ENCODE results near the gene THRSP. TPM values are rescaled to one million over a fixed set of nuclear protein-coding genes. Genes with fewer than 3 reads are reported as not detected.
"Not testable (repeated sequence)": the region's sequence is repeated elsewhere in the genome, so short reads cannot be mapped to it uniquely, and the experiment has no call there.

Gene THRSP
- total and polyA plus RNA-seq, 2 experiments from 2014 or later = not detected

DNA sequence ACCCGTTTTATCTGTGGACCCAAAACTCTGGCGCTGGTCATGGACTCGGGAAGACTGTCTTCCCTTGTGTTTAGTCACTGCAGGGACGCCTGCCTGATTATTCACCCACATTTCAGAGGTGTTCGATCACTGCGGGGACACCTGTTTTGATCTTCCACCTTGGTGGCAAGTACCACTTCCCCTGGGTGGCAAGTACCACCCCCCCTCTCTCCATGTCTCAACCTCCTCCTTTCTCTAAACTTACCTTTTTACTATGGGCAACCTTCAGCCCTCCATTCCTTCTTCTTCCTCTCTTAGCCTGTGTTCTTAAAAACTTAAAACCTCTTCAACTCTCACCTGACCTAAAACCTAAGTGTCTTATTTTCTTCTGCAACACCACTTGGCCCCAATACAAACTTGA lies 17.9 kb downstream of the THRSP start:
- Mint-ChIP-seq H3K9me3 (no peaks in the 10 kb centered on the region), H3K36me3 (ENCODE audit: low read depth) (0 out of 3 replicates have a peak, but pooled peaks cover 2% of the 10 kb centered on the region), H3K27ac (no peak overlapping the region), H3K27me3 (ENCODE audit: insufficient read depth, low read depth, poor library complexity) (no peaks in the 10 kb centered on the region), H3K4me3 (no peak overlapping the region; the same call in 2 of the 3 replicates), H3K4me1 (peaks cover 9% of the 10 kb centered on the region)
- no peaks in the 10 kb centered on the region for H3K36me3 ChIP-seq (ENCODE audit: insufficient read depth)
- H2AFZ ChIP-seq = no peak overlapping the region
- peaks cover 17% of the 10 kb centered on the region for H4K20me1 ChIP-seq (replicated peaks; ENCODE audit: insufficient read depth)
- DNase-seq (ENCODE audit: low spot score) (no peak), ATAC-seq (no peak)
- 0 out of 2 replicates have a peak, but pooled peaks cover 4% of the 10 kb centered on the region for H3K9me2 ChIP-seq (ENCODE audit: insufficient read depth)
- H3K27me3 ChIP-seq (ENCODE audit: insufficient read depth) = no peaks in the 10 kb centered on the region
- no peak overlapping the region for H3K4me3 ChIP-seq
- TF ChIP-seq ZNF331 (CRISPR knock-in tag; IDR thresholded peaks at IDR 0.05; ENCODE audit: low read depth) = no peak
- peaks cover 3% of the 10 kb centered on the region; the same call in 1 of the 2 replicates for H3K4me1 ChIP-seq (ENCODE audit: insufficient read depth)
- H3K27ac ChIP-seq (ENCODE audit: low read depth) = no peak overlapping the region
- H3F3A ChIP-seq (replicated peaks; ENCODE audit: low read depth) = 0 out of 2 replicates have a peak, but pooled peaks cover 7% of the 10 kb centered on the region
- peaks cover 30% of the 10 kb centered on the region for H3K79me2 ChIP-seq (replicated peaks; ENCODE audit: insufficient read depth)
- H3K4me2 ChIP-seq = no peak overlapping the region

DNA sequence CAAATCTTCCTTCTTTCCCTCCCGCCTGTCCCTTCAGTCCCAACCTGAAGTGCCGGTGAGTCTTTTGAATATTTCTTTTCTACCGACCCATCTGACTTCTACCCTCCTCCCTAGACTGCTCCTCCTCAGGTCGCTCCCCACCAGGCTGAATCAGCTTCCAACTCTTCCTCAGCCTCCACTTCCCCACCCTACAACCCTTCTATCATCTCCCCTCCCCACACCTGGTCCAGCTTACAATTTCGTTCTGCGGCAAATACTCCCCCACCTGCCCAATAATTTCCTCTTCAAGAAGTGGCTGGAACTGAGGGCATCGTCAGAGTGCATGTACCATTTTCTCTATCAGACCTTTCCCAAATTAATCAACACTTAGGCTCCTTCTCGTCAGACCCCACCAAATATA lies 18.5 kb downstream of the THRSP start:
- Histone ChIP-seq H3K4me2 (no peak overlapping the region), H3K79me2 (replicated peaks; ENCODE audit: insufficient read depth) (peaks cover 24% of the 10 kb centered on the region), H3K9me2 (ENCODE audit: insufficient read depth) (0 out of 2 replicates have a peak, but pooled peaks cover 4% of the 10 kb centered on the region), H3K4me3 (no peak overlapping the region), H3F3A (replicated peaks; ENCODE audit: low read depth) (0 out of 2 replicates have a peak, but pooled peaks cover 4% of the 10 kb centered on the region), H3K36me3 (ENCODE audit: insufficient read depth) (no peaks in the 10 kb centered on the region), H2AFZ (no peak overlapping the region), H4K20me1 (replicated peaks; ENCODE audit: insufficient read depth) (peaks cover 12% of the 10 kb centered on the region), H3K27me3 (ENCODE audit: insufficient read depth) (no peaks in the 10 kb centered on the region), H3K27ac (ENCODE audit: low read depth) (no peak overlapping the region), H3K4me1 (ENCODE audit: insufficient read depth) (peaks cover 3% of the 10 kb centered on the region; the same call in 1 of the 2 replicates)
- no peak for TF ChIP-seq CREB1 (CRISPR knock-in tag; IDR thresholded peaks at IDR 0.05; ENCODE audit: low read depth)
- Mint-ChIP-seq H3K4me3 (no peak overlapping the region; the same call in 2 of the 3 replicates), H3K36me3 (ENCODE audit: low read depth) (0 out of 3 replicates have a peak, but pooled peaks cover 2% of the 10 kb centered on the region), H3K27me3 (ENCODE audit: insufficient read depth, low read depth, poor library complexity) (no peaks in the 10 kb centered on the region), H3K9me3 (no peaks in the 10 kb centered on the region), H3K4me1 (peaks cover 9% of the 10 kb centered on the region), H3K27ac (no peak overlapping the region)
- DNase-seq (ENCODE audit: low spot score) = no peak
- no peak for ATAC-seq

DNA sequence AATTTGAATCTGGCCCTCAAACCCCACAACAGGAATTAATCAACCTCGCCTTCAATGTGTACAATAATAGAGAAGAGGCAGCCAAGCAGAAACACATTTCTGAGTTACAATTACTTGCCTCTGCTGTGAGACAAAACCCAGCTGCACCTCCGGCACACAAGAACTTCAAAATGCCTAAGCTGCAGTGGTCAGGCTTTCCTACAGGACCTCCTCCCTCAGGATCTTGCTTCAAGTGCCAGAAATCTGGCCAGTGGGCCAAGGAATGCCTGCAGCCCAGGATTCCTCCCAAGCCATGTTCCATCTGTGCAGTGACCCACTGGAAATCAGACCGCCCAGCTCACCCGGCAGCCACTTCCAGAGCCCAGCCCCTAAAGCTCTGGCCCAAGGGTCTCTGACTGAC lies 19.4 kb downstream of the THRSP start:
- Histone ChIP-seq H3K4me1 (ENCODE audit: insufficient read depth) (peaks cover 3% of the 10 kb centered on the region; the same call in 1 of the 2 replicates), H4K20me1 (replicated peaks; ENCODE audit: insufficient read depth) (peaks cover 4% of the 10 kb centered on the region; the same call in 1 of the 2 replicates), H3K27ac (ENCODE audit: low read depth) (no peak overlapping the region), H3K27me3 (ENCODE audit: insufficient read depth) (no peaks in the 10 kb centered on the region), H3K4me2 (no peak overlapping the region), H2AFZ (no peak overlapping the region), H3K4me3 (no peak overlapping the region), H3K79me2 (replicated peaks; ENCODE audit: insufficient read depth) (peaks cover 16% of the 10 kb centered on the region), H3K36me3 (ENCODE audit: insufficient read depth) (no peaks in the 10 kb centered on the region), H3K9me2 (ENCODE audit: insufficient read depth) (0 out of 2 replicates have a peak, but pooled peaks cover 4% of the 10 kb centered on the region), H3F3A (replicated peaks; ENCODE audit: low read depth) (0 out of 2 replicates have a peak, but pooled peaks cover 4% of the 10 kb centered on the region)
- no peak overlapping the region for H3K27ac Mint-ChIP-seq
- H3K4me3 Mint-ChIP-seq = no peak overlapping the region
- H3K9me3 Mint-ChIP-seq = no peaks in the 10 kb centered on the region
- DNase-seq (ENCODE audit: low spot score) (no peak), ATAC-seq (no peak)
- H3K27me3 Mint-ChIP-seq (ENCODE audit: insufficient read depth, low read depth, poor library complexity) = no peaks in the 10 kb centered on the region
- no peak for TF ChIP-seq ZNF331 (CRISPR knock-in tag; IDR thresholded peaks at IDR 0.05; ENCODE audit: low read depth)
- TF ChIP-seq STAT1 (IDR thresholded peaks at IDR 0.05; ENCODE audit: unreplicated experiment) = no peak
- peaks cover 5% of the 10 kb centered on the region for H3K4me1 Mint-ChIP-seq
- no peaks in the 10 kb centered on the region for H3K36me3 Mint-ChIP-seq (ENCODE audit: low read depth)

DNA sequence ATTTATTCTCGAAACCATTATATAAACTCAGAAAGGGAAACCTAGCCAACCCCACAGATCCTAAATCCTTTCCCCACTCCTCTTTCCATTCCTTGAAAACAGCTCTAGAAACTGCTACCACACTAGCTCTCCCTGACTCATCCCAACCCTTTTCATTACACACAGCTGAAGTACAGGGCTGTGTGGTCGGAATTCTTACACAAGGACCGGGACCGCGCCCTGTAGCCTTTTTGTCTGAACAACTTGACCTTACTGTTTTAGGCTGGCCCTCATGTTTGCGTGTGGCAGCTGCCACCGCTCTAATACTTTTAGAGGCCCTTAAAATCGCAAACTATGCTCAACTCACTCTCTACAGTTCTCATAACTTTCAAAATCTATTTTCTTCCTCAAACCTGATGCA lies 20.8 kb downstream of the THRSP start:
- H3K4me3 Mint-ChIP-seq; H2AFZ ChIP-seq; H3K4me1 ChIP-seq (ENCODE audit: insufficient read depth); H4K20me1 ChIP-seq (replicated peaks; ENCODE audit: insufficient read depth); H3K79me2 ChIP-seq (replicated peaks; ENCODE audit: insufficient read depth); ATAC-seq; H3K27me3 ChIP-seq (ENCODE audit: insufficient read depth); H3K27ac Mint-ChIP-seq; H3K36me3 Mint-ChIP-seq (ENCODE audit: low read depth); H3K4me3 ChIP-seq; H3F3A ChIP-seq (replicated peaks; ENCODE audit: low read depth); H3K9me3 Mint-ChIP-seq; H3K27me3 Mint-ChIP-seq (ENCODE audit: insufficient read depth, low read depth, poor library complexity); DNase-seq (ENCODE audit: low spot score); H3K36me3 ChIP-seq (ENCODE audit: insufficient read depth); H3K27ac ChIP-seq (ENCODE audit: low read depth); H3K4me1 Mint-ChIP-seq; H3K9me2 ChIP-seq (ENCODE audit: insufficient read depth); H3K4me2 ChIP-seq: not testable (repeated sequence)
